BJ (cell line): ENCODE results near the gene TOR2A. TPM values are rescaled to one million over a fixed set of nuclear protein-coding genes. Genes with fewer than 3 reads are reported as not detected.

Experiments used
- CTCF ChIA-PET: fragments of 350-600 bp; formaldehyde crosslinking; extraction: SDS; loops from one replicate; lab custom pipeline; 2021; ENCODE audit warnings: antibody characterized with exemption, inconsistent platforms; lab: Yijun Ruan, JAX
- POLR2A ChIA-PET: fragments of 300-600 bp; sonication (Branson Sonifier 250); formaldehyde crosslinking; extraction: SDS; loops from one replicate; lab custom pipeline; 2021; ENCODE audit warnings: antibody characterized with exemption; lab: Charles Lee
- DNase-seq: peaks from one replicate; pipeline ENCODE4 v3.0.0-alpha.2; 2011; ENCODE audit warnings: low read depth
- H3K27me3 ChIP-seq: 2 replicates; pipeline ENCODE4 v1.6.0; 2011; ENCODE audit warnings: low read length; ENCODE audit not compliant: control insufficient read depth, insufficient read depth
- H3K36me3 ChIP-seq: 2 replicates; pipeline ENCODE4 v1.5.1; 2011; ENCODE audit warnings: low read length; ENCODE audit not compliant: control insufficient read depth, insufficient read depth
- H3K4me3 ChIP-seq: 2 replicates; pipeline ENCODE4 v1.5.1; 2011; ENCODE audit warnings: low read depth, mild to moderate bottlenecking, control low read depth, low read length
- polyA plus RNA-seq: library from polyadenylated mRNA; depleted of rRNA; stranded (reverse); fragments of >200 nt; gene quantifications from 2 replicates; pipeline ENCODE4 v1.2.3, GENCODE V29; 2011
- TF ChIP-seq, protein P1 (sequence below): IDR thresholded peaks from 2 replicates; pipeline ENCODE4 v1.5.1; 2011; ENCODE audit warnings: low read depth, mild to moderate bottlenecking, control low read depth, inconsistent platforms, low read length, moderate library complexity; ENCODE audit not compliant: insufficient read depth

Gene TOR2A
- polyA plus RNA-seq, 1 experiment = 8.0 TPM

DNA sequence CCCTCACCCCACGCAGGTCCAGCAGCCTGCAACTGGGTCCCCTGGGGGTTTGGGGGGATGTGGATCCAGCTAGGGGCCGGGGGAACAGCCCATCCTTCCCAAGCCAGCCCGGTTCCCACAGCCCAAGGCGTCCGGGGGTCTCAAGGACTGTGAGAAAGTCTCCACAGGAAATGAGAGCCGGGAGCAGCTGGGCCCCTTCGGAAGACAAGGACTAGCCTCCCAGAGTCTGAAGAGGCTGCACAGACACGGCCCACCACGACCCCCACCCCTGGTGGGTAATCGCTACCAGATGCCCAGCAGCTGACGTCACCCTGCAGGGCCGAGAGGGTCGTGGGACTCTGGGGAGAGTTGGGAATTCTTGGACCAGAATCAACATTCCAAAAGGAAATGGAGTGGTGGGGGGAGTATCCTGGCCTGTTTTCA, 32.8 kb upstream of the TOR2A start:
- ChIA-PET CTCF (interaction anchor here (1.3 to 2.5 kb wide), 5 partner anchors 11 to 102 kb away, joined by 3 to 9 read pairs (median 5); partner anchors contain the start of genes CDK9, SH2D3C and TOR2A), POLR2A (no interaction called here)
- Histone ChIP-seq H3K27me3 (peaks cover 4% of the 10 kb centered on the region), H3K4me3 (no peak overlapping the region), H3K36me3 (no peaks in the 10 kb centered on the region)
- TF ChIP-seq, protein P1, sequence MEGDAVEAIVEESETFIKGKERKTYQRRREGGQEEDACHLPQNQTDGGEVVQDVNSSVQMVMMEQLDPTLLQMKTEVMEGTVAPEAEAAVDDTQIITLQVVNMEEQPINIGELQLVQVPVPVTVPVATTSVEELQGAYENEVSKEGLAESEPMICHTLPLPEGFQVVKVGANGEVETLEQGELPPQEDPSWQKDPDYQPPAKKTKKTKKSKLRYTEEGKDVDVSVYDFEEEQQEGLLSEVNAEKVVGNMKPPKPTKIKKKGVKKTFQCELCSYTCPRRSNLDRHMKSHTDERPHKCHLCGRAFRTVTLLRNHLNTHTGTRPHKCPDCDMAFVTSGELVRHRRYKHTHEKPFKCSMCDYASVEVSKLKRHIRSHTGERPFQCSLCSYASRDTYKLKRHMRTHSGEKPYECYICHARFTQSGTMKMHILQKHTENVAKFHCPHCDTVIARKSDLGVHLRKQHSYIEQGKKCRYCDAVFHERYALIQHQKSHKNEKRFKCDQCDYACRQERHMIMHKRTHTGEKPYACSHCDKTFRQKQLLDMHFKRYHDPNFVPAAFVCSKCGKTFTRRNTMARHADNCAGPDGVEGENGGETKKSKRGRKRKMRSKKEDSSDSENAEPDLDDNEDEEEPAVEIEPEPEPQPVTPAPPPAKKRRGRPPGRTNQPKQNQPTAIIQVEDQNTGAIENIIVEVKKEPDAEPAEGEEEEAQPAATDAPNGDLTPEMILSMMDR = no peak
- DNase-seq = no peak

DNA sequence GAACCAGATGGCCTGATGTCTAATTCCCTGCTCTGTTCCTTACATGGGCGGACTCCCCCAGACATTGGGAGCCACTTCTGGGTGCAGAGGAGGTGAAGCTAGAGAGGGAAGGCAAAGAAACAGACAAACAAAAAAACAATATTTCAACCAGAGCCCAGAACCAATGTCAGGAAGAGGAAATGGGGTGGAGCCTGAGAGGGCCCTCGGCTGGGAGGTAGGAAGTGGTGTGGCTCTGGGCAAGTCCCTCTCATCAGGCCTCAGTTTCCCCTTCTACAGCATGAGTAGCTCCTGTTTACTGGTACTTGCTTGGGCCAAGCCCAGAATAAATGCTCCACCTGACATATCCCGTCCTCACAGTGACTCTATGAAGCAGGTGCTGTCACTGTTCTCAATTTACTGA, 32.3 kb upstream of the TOR2A start:
- H3K36me3 ChIP-seq = no peaks in the 10 kb centered on the region
- TF ChIP-seq, protein P1 = no peak
- CTCF ChIA-PET = interaction anchor here (1.3 to 2.5 kb wide), 5 partner anchors 8 to 33 kb away, joined by 3 to 9 read pairs (median 5); partner anchors contain the start of genes CDK9, SH2D3C and TOR2A
- H3K4me3 ChIP-seq = no peak overlapping the region
- POLR2A ChIA-PET = no interaction called here
- H3K27me3 ChIP-seq = peaks cover 6% of the 10 kb centered on the region
- no peak for DNase-seq

DNA sequence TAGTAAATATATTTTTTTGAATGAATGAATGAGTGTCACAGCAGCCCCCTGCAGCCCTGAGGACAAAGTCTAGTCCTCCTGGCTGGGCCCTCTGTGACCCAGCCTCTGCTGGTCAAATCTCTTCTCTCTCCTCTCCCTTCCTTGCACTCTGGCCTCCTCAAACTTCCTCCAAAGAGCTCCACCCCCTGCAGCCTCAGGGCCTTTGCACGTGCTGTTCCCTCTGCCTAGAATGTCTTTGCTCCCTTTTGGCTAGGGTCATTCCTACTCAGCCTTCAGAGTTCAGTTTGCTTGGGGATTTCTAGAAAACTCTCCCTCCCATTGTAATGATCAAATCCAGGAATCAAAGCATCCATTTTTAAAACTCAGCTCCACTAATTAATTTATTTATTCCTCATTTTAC, 30.3 kb upstream of the TOR2A start:
- ChIA-PET CTCF (interaction anchor here (0.8 to 2.5 kb wide), 4 partner anchors 14 to 104 kb away, joined by 5 read pairs; partner anchors contain the start of genes SH2D3C and TOR2A), POLR2A (no interaction called here)
- DNase-seq = no peak
- Histone ChIP-seq H3K27me3 (peaks cover 10% of the 10 kb centered on the region), H3K36me3 (no peaks in the 10 kb centered on the region), H3K4me3 (no peak overlapping the region)
- TF ChIP-seq, protein P1 = no peak

DNA sequence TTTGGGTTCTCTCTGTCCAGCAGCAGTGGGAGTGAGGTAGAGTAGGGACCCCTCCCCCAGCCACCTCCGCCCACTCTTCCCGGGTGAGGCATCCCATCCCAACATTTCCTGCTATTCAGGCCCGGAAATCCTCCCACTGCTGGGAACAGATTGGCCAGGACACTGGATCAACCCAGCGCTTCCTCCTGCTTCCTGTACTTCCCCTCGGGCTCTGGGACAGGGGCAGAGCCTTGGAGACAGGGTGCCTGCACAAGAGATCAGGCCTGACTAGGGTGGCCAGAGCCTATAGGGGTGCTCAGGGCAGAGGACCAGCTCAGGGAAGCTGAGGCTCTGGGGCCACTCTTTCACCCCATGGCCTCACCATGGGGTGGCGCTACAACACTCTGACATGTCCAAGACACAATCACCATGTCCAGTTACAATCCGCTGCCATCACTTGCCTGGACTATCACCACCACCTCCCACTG, 28.9 kb upstream of the TOR2A start:
- no peak for DNase-seq
- TF ChIP-seq, protein P1 = peak; percentile 24; the same call in 1 of the 2 replicates
- CTCF ChIA-PET = interaction anchor here (0.8 to 1.3 kb wide), 5 partner anchors 14 to 157 kb away, joined by 3 to 5 read pairs (median 3); partner anchors contain the start of gene TOR2A
- no peaks in the 10 kb centered on the region for H3K36me3 ChIP-seq
- POLR2A ChIA-PET = no interaction called here
- H3K27me3 ChIP-seq = peaks cover 12% of the 10 kb centered on the region
- no peak overlapping the region for H3K4me3 ChIP-seq

DNA sequence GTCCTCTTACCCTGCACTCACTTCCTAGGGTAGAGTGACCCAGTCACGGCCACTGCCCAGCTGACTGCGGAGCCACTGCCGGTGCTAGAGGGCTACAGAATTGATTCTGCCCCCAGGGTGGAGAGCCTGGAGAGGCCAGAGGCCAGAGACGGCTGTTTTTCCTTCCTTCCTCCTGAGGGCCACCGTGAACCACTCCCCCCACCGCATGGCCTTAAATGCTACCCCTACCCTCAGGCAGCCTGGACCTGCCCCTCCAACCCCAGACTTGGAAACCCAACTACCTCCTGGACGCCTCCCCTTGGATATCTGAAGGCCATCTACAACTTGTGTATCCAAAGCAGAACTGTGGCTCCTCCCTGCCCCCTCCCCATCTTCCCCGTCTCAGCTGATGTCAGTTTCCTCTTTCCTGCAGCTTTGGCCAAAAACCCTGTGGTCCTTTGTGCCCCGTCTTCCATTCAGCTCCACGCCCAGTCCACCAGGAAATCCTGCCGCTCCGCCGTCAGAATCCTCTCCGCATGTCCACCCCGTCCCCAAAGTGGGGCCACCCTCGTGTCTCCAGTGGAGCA, 27.1 kb upstream of the TOR2A start:
- TF ChIP-seq, protein P1 = no peak
- Histone ChIP-seq H3K4me3 (no peak overlapping the region), H3K36me3 (no peaks in the 10 kb centered on the region), H3K27me3 (peaks cover 11% of the 10 kb centered on the region)
- ChIA-PET CTCF (interaction anchor here (0.6 to 2.2 kb wide), 3 partner anchors 16 to 108 kb away, joined by 3 to 6 read pairs (median 3); partner anchors contain the start of gene TOR2A), POLR2A (no interaction called here)
- no peak for DNase-seq
